NB4 (cell line): ENCODE measurements around the gene SERPINE3.

Experiments used
- POLR2A ChIP-seq: IDR thresholded peaks from 2 replicates; pipeline ENCODE4 v1.6.1; 2011; ENCODE audit warnings: mild to moderate bottlenecking; ENCODE audit not compliant: insufficient read length; ENCODE audit errors: extremely low read depth
- TF ChIP-seq, protein P1 (sequence below): IDR thresholded peaks from one replicate; pipeline ENCODE4 v1.5.1; 2012; ENCODE audit warnings: low read depth, low read length
- TF ChIP-seq, protein P2 (sequence below): IDR thresholded peaks from 2 replicates; pipeline ENCODE4 v1.6.1; 2011; ENCODE audit warnings: low read depth, low read length

DNA sequence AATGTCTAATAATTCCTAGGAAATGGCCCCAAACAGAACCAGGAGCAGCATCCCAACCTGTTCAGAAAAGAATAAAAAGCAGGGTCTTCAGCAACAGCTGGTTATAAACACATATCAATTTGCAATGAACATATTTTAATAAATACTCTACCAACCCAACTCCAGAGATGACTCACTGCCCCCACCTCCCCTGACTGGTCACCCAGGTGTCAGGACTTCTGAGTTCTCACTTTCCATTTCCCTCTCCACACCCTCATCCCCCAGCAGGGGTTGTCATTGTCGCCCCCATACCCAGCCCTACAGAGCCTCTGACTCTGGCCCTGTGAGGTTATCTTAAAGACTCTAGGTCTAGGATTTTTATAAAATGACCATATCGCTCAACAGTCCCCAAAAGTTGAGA is 6.9 kb downstream of the SERPINE3 start:
- TF ChIP-seq, protein P1, sequence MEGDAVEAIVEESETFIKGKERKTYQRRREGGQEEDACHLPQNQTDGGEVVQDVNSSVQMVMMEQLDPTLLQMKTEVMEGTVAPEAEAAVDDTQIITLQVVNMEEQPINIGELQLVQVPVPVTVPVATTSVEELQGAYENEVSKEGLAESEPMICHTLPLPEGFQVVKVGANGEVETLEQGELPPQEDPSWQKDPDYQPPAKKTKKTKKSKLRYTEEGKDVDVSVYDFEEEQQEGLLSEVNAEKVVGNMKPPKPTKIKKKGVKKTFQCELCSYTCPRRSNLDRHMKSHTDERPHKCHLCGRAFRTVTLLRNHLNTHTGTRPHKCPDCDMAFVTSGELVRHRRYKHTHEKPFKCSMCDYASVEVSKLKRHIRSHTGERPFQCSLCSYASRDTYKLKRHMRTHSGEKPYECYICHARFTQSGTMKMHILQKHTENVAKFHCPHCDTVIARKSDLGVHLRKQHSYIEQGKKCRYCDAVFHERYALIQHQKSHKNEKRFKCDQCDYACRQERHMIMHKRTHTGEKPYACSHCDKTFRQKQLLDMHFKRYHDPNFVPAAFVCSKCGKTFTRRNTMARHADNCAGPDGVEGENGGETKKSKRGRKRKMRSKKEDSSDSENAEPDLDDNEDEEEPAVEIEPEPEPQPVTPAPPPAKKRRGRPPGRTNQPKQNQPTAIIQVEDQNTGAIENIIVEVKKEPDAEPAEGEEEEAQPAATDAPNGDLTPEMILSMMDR = no peak
- TF ChIP-seq POLR2A = no peak
- TF ChIP-seq, protein P2, sequence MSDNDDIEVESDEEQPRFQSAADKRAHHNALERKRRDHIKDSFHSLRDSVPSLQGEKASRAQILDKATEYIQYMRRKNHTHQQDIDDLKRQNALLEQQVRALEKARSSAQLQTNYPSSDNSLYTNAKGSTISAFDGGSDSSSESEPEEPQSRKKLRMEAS = no peak
